Measurements from ENCODE around the gene RNU6-7. TPM values are rescaled to one million over a fixed set of nuclear protein-coding genes. Genes with fewer than 3 reads are reported as not detected.

The RNU6-7 gene
- total and polyA plus RNA-seq, 4 donors, result not detected

DNA sequence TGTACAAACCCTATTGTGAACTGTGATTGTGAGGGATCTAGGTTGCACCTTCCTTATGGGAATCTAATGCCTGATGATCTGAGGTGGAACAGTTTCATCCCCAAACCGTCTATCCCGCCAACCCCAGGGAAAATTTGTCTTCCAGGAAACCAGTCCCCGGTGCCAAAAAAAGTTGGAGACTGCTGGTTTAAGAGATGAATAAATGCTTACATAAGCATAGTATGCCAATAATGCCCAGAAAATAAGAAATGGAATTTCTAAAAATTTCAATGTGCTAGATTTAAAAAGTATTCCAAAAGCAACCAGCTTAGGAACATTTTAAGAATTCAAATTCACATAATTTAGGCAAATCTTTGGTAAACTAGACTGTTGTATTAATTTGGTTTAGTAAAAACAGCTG lies 6.6 kb downstream of the RNU6-7 start:
- no peaks in the 10 kb centered on the region for H3K9me3 ChIP-seq (ENCODE audit: control insufficient read depth in 4 of 4, insufficient read depth in 3 of 4, low read length in 3 of 4)
- ATAC-seq (ENCODE audit: insufficient read depth, low FRiP score), result no peak
- WGBS, 2 donors, result 90 to 92% methylated on average over 3 of the region's 3 CpGs
- DNase-seq, result no peak
- H3K27me3 ChIP-seq (ENCODE audit: control insufficient read depth in 3 of 3, insufficient read depth in 3 of 3, low read length in 2 of 3), result no peaks in the 10 kb centered on the region
- no peaks in the 10 kb centered on the region for H3K36me3 ChIP-seq (ENCODE audit: control insufficient read depth in 4 of 4, insufficient read depth in 4 of 4, low read length in 4 of 4)
- H3K9ac ChIP-seq (ENCODE audit: insufficient read depth in 1 of 2, low read length in 2 of 2), result no peak overlapping the region
- TF ChIP-seq CTCF (IDR thresholded peaks at IDR 0.05; ENCODE audit: control extremely low read depth, extremely low read depth), result no peak
- H3K27ac ChIP-seq (ENCODE audit: low read depth in 1 of 2, low read length in 1 of 2), result no peak overlapping the region
- no peak overlapping the region for H3K4me3 ChIP-seq
- H3K4me1 ChIP-seq (ENCODE audit: control insufficient read depth in 5 of 5, insufficient read depth in 5 of 5, low read length in 5 of 5), result peaks cover 0 to 7% (median 2%) of the 10 kb centered on the region in 5 donors

GRCh38 chr14:32209471-32209870 lies 7.6 kb downstream of the RNU6-7 start:
- no peak overlapping the region for H3K27ac ChIP-seq (ENCODE audit: low read depth in 1 of 2, low read length in 1 of 2)
- ATAC-seq (ENCODE audit: insufficient read depth, low FRiP score), result no peak
- DNase-seq, result no peak
- no peaks in the 10 kb centered on the region for H3K36me3 ChIP-seq (ENCODE audit: control insufficient read depth in 4 of 4, insufficient read depth in 4 of 4, low read length in 4 of 4)
- TF ChIP-seq CTCF (IDR thresholded peaks at IDR 0.05; ENCODE audit: control extremely low read depth, extremely low read depth), result no peak
- H3K9me3 ChIP-seq (ENCODE audit: control insufficient read depth in 4 of 4, insufficient read depth in 3 of 4, low read length in 3 of 4), result no peaks in the 10 kb centered on the region
- H3K9ac ChIP-seq (ENCODE audit: insufficient read depth in 1 of 2, low read length in 2 of 2), result no peak overlapping the region
- peaks cover 0 to 2% (median 0%) of the 10 kb centered on the region in 5 donors for H3K4me1 ChIP-seq (ENCODE audit: control insufficient read depth in 5 of 5, insufficient read depth in 5 of 5, low read length in 5 of 5)
- H3K27me3 ChIP-seq (ENCODE audit: control insufficient read depth in 3 of 3, insufficient read depth in 3 of 3, low read length in 2 of 3), result no peaks in the 10 kb centered on the region
- H3K4me3 ChIP-seq, result no peak overlapping the region

DNA sequence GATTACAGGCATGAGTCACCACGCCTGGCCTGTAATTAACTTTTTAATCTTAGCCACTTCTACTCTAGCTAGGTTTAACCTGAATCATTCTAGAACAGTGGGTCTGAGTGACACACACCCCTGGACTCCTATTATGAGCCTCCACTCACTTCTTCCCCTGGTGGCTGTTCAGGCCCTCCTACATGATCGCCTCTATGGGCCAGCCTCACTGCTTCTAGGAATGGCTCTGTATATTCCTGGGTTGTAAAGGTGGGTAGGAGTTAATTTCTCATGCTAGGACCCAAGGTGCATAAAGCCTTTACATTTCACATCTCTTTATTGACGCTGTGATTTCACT lies 9.2 kb downstream of the RNU6-7 start:
- Histone ChIP-seq H3K9ac (ENCODE audit: insufficient read depth in 1 of 2, low read length in 2 of 2) (no peak overlapping the region), H3K27me3 (ENCODE audit: control insufficient read depth in 3 of 3, insufficient read depth in 3 of 3, low read length in 2 of 3) (no peaks in the 10 kb centered on the region), H3K4me3 (no peak overlapping the region), H3K27ac (ENCODE audit: low read depth in 1 of 2, low read length in 1 of 2) (no peak overlapping the region), H3K9me3 (ENCODE audit: control insufficient read depth in 4 of 4, insufficient read depth in 3 of 4, low read length in 3 of 4) (no peaks in the 10 kb centered on the region), H3K36me3 (ENCODE audit: control insufficient read depth in 4 of 4, insufficient read depth in 4 of 4, low read length in 4 of 4) (no peaks in the 10 kb centered on the region), H3K4me1 (ENCODE audit: control insufficient read depth in 5 of 5, insufficient read depth in 5 of 5, low read length in 5 of 5) (no peaks in the 10 kb centered on the region)
- 96% methylated on average over 3 of the region's 3 CpGs for WGBS, 2 donors
- no peak for TF ChIP-seq CTCF (IDR thresholded peaks at IDR 0.05; ENCODE audit: control extremely low read depth, extremely low read depth)
- no peak for ATAC-seq (ENCODE audit: insufficient read depth, low FRiP score)
- no peak for DNase-seq

GRCh38 chr14:32212833-32213232 lies 11.0 kb downstream of the RNU6-7 start:
- H3K9ac ChIP-seq (ENCODE audit: insufficient read depth in 1 of 2, low read length in 2 of 2), result no peak overlapping the region
- H3K9me3 ChIP-seq (ENCODE audit: control insufficient read depth in 4 of 4, insufficient read depth in 3 of 4, low read length in 3 of 4), result no peaks in the 10 kb centered on the region
- no peaks in the 10 kb centered on the region for H3K27me3 ChIP-seq (ENCODE audit: control insufficient read depth in 3 of 3, insufficient read depth in 3 of 3, low read length in 2 of 3)
- H3K4me1 ChIP-seq (ENCODE audit: control insufficient read depth in 5 of 5, insufficient read depth in 5 of 5, low read length in 5 of 5), result no peaks in the 10 kb centered on the region
- no peak for TF ChIP-seq CTCF (IDR thresholded peaks at IDR 0.05; ENCODE audit: control extremely low read depth, extremely low read depth)
- H3K36me3 ChIP-seq (ENCODE audit: control insufficient read depth in 4 of 4, insufficient read depth in 4 of 4, low read length in 4 of 4), result no peaks in the 10 kb centered on the region
- no peak overlapping the region for H3K27ac ChIP-seq (ENCODE audit: low read depth in 1 of 2, low read length in 1 of 2)
- H3K4me3 ChIP-seq, result no peak overlapping the region
- DNase-seq (no peak), ATAC-seq (ENCODE audit: insufficient read depth, low FRiP score) (no peak)
